Muscle layer of duodenum (tissue), 2 donors: ENCODE results near the gene NISCH.
A peak's percentile ranks its signal among the peaks of the same experiment; 100 is the strongest.

Experiments used
- H3K27ac ChIP-seq: one replicate; pipeline ENCODE4 v1.7.0; 2013; ENCODE audit warnings: mild to moderate bottlenecking, low read length
- H3K27me3 ChIP-seq: one replicate; pipeline ENCODE4 v1.7.0; 2013; ENCODE audit warnings: low read depth, mild to moderate bottlenecking, control low read depth, low read length
- H3K36me3 ChIP-seq, 2 donors: one replicate each; pipeline ENCODE4 v1.7.0; 2013; ENCODE audit warnings: low read length in 2 of 2, control low read depth in 1 of 2, mild to moderate bottlenecking in 1 of 2; ENCODE audit not compliant: insufficient read depth in 2 of 2, control insufficient read depth in 1 of 2
- H3K4me1 ChIP-seq, 2 donors: one replicate each; pipeline ENCODE4 v1.7.0; 2013; ENCODE audit warnings: low read length in 2 of 2, mild to moderate bottlenecking in 2 of 2, control low read depth in 1 of 2, moderate library complexity in 1 of 2; ENCODE audit not compliant: insufficient read depth in 2 of 2, control insufficient read depth in 1 of 2
- H3K4me3 ChIP-seq, 2 donors: one replicate each; pipeline ENCODE4 v1.7.0; 2013; ENCODE audit warnings: low read length in 2 of 2, low read depth in 1 of 2, mild to moderate bottlenecking in 1 of 2
- H3K9me3 ChIP-seq, 2 donors: one replicate each; pipeline ENCODE4 v1.7.0; 2013; ENCODE audit warnings: low read length in 2 of 2, control low read depth in 1 of 2, mild to moderate bottlenecking in 1 of 2; ENCODE audit not compliant: control insufficient read depth in 1 of 2
- donor health status: healthy.

NISCH gene

GRCh38 chr3:52490035-52490938 is 34.9 kb downstream of the NISCH start:
- Histone ChIP-seq H3K9me3 (no peaks in the 10 kb centered on the region), H3K27me3 (no peaks in the 10 kb centered on the region), H3K36me3 (peaks cover 39 to 75% of the 10 kb centered on the region in 2 donors), H3K4me3 (no peak overlapping the region), H3K27ac (no peak overlapping the region), H3K4me1 (peaks cover 0 to 14% of the 10 kb centered on the region in 2 donors)

- H3K27me3 ChIP-seq, result no peaks in the 10 kb centered on the region
- H3K4me1 ChIP-seq, result peaks cover 0 to 19% of the 10 kb centered on the region in 2 donors
- H3K27ac ChIP-seq, result peak overlapping the region; percentile 23
- H3K4me3 ChIP-seq, result no peak overlapping the region
- H3K36me3 ChIP-seq, result peaks cover 38 to 68% of the 10 kb centered on the region in 2 donors
- H3K9me3 ChIP-seq, result no peaks in the 10 kb centered on the region
These were observed 35.6 kb downstream of the NISCH start for GRCh38 chr3:52490939-52491526.

DNA sequence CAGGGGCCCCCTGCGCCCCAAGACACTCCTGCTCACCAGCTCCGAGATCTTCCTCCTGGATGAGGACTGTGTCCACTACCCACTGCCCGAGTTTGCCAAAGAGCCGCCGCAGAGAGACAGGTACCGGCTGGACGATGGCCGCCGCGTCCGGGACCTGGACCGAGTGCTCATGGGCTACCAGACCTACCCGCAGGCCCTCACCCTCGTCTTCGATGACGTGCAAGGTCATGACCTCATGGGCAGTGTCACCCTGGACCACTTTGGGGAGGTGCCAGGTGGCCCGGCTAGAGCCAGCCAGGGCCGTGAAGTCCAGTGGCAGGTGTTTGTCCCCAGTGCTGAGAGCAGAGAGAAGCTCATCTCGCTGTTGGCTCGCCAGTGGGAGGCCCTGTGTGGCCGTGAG is 36.7 kb downstream of the NISCH start:
- H3K4me3 ChIP-seq, result no peak overlapping the region
- H3K4me1 ChIP-seq, result peaks cover 0 to 19% of the 10 kb centered on the region in 2 donors
- H3K36me3 ChIP-seq, result peaks cover 36 to 59% of the 10 kb centered on the region in 2 donors
- H3K27ac ChIP-seq, result no peak overlapping the region
- no peaks in the 10 kb centered on the region for H3K9me3 ChIP-seq
- H3K27me3 ChIP-seq, result no peaks in the 10 kb centered on the region

- H3K9me3 ChIP-seq, result no peaks in the 10 kb centered on the region
- peaks cover 0 to 19% of the 10 kb centered on the region in 2 donors for H3K4me1 ChIP-seq
- no peak overlapping the region for H3K4me3 ChIP-seq
- no peak overlapping the region for H3K27ac ChIP-seq
- H3K27me3 ChIP-seq, result no peaks in the 10 kb centered on the region
- peaks cover 27 to 45% of the 10 kb centered on the region in 2 donors for H3K36me3 ChIP-seq
These were observed 38.0 kb downstream of the NISCH start for GRCh38 chr3:52493232-52494017.

- H3K27ac ChIP-seq, result no peak overlapping the region
- H3K9me3 ChIP-seq, result no peaks in the 10 kb centered on the region
- H3K27me3 ChIP-seq, result no peaks in the 10 kb centered on the region
- peaks cover 25 to 36% of the 10 kb centered on the region in 2 donors for H3K36me3 ChIP-seq
- no peak overlapping the region for H3K4me3 ChIP-seq
- peaks cover 0 to 25% of the 10 kb centered on the region in 2 donors for H3K4me1 ChIP-seq
These were observed 39.0 kb downstream of the NISCH start for GRCh38 chr3:52494445-52494844.

- Histone ChIP-seq H3K27me3 (no peaks in the 10 kb centered on the region), H3K36me3 (peaks cover 20 to 30% of the 10 kb centered on the region in 2 donors), H3K9me3 (no peaks in the 10 kb centered on the region), H3K4me3 (peak within 1 kb of the TSS; percentile 30 to 46), H3K27ac (peak within 1 kb of the TSS; percentile 60), H3K4me1 (peaks cover 0 to 24% of the 10 kb centered on the region in 2 donors)
These were observed 39.6 kb downstream of the NISCH start, which contains the start of gene STAB1 for GRCh38 chr3:52494886-52495495. Gene STAB1, plus strand, starts transcription at chr3:52495338. Its CDS starts 76 bp downstream, at chr3:52495414.

GRCh38 chr3:52495777-52496602 is 40.6 kb downstream of the NISCH start:
- peak overlapping the region; percentile 30 to 46 for H3K4me3 ChIP-seq
- peaks cover 14 to 20% of the 10 kb centered on the region in 2 donors for H3K36me3 ChIP-seq
- no peaks in the 10 kb centered on the region for H3K9me3 ChIP-seq
- no peaks in the 10 kb centered on the region for H3K27me3 ChIP-seq
- H3K4me1 ChIP-seq, result peaks cover 0 to 19% of the 10 kb centered on the region in 2 donors
- H3K27ac ChIP-seq, result peak overlapping the region; percentile 60

DNA sequence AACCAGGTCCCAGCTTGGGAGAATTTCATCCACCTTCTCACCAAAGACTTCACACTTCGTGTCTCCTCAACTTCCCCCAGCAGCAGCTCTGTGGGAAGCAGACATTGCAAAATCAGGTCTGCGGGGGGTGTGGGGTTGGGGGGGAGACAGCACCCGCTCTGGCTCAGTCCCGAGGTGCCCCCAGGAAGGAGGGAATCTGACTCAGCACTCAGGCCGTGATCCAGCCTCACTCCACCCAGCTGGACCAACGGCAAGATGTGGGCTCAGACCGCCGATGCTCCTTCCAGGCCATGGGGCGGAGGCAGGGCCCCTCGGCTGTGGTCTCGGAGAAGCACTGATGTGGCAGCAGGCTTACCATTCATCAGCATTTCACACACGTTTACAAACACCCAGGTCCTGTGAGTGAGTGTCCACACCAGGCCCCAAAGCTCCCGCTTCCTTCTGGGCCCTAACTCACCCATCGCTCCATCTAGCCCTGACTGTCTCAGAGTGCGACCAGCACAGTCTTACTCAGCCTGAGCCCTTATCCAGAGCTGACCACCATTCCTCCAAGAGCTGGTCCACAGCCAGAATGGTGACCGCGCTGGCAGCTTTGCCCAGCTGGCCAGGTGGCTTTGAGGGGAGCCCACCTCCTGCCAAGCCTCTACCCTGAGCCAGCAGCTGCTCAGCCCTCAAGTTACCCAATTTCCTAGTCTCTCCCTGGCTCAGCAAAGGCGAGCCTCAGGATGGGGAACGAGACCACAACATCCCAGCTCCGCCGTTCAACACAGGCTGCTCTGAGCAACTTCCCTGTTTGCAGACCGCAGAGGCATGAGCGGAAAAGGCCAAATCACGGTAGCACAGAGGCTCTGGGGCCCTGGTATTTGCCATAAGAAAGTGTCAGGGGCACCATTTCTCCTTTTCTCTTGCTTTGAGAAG is 43.0 kb downstream of the NISCH start:
- Histone ChIP-seq H3K4me3 (no peak overlapping the region), H3K36me3 (no peaks in the 10 kb centered on the region), H3K9me3 (no peaks in the 10 kb centered on the region), H3K4me1 (peaks cover 0 to 16% of the 10 kb centered on the region in 2 donors), H3K27me3 (no peaks in the 10 kb centered on the region), H3K27ac (no peak overlapping the region)

DNA sequence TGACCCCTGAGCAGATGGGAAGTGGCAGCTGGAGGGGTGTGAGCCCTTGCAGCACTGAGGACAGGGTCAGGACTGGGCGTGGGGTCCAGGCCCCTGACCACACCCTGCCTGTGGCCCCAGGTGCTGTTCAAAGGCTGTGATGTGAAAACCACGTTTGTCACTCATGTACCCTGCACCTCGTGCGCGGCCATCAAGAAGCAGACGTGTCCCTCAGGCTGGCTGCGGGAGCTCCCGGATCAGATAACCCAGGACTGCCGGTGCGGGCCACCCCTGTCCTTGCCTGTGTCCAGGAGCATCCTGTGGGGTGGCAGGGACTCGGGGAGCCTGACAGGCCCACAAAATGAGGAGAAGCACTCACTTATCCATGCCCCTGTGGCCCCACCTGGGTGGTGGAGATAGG is 45.6 kb downstream of the NISCH start:
- Histone ChIP-seq H3K9me3 (no peaks in the 10 kb centered on the region), H3K4me3 (no peak overlapping the region), H3K27ac (no peak overlapping the region), H3K4me1 (peaks cover 0 to 6% of the 10 kb centered on the region in 2 donors), H3K36me3 (no peaks in the 10 kb centered on the region), H3K27me3 (no peaks in the 10 kb centered on the region)
